ENCODE results near the gene NUP98.

The NUP98 gene

DNA sequence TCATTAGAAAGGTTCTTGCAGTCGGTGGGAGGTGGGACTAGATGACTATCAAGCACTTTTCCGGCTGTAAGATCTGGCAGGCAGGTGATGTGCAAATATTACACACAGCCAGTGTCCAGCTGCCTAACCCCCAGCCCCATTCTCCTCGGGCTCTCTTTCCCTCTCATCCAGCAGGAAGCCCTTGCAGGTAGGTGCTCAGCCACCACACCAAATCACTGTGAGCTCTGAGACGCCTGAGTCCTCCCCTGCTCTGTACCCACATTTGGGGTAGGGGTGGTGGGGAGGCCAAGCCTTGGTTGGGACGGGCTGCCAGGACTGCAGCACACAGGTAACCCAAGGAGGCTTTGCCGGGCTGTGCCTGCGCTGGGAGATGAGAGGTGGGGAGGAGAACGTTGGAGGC is 156.2 kb downstream of the NUP98 start:
- no peak for DNase-seq (ENCODE audit: low read depth)

DNA sequence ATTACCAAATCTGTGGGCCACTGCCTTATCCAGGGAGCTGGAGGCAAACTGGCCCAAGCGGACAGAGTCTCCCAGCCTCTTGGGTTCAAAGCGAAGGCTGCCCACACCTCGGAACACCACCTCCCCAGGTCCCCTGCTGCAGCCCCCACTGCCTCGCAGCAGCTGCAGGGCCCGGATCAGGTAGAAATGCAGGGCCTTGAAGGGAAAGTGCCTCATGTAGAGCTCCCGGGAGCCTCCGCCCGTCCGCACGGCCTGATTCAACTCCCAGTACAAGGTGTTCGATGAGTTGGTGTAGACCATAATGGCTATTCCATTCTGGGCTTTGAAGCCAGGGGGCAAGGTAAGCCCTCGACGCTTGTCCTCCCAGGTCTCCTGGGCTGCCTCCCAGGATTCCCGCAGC is 157.5 kb downstream of the NUP98 start:
- DNase-seq (ENCODE audit: low read depth): no peak

- DNase-seq (ENCODE audit: low read depth): no peak
Measured at GRCh38 chr11:3638513-3638912, 158.8 kb downstream of the NUP98 start.

- DNase-seq (ENCODE audit: low read depth): no peak
Measured at GRCh38 chr11:3637201-3637600, 160.2 kb downstream of the NUP98 start.

- DNase-seq (ENCODE audit: low read depth): no peak
Measured at GRCh38 chr11:3635641-3636375, 161.5 kb downstream of the NUP98 start.

DNA sequence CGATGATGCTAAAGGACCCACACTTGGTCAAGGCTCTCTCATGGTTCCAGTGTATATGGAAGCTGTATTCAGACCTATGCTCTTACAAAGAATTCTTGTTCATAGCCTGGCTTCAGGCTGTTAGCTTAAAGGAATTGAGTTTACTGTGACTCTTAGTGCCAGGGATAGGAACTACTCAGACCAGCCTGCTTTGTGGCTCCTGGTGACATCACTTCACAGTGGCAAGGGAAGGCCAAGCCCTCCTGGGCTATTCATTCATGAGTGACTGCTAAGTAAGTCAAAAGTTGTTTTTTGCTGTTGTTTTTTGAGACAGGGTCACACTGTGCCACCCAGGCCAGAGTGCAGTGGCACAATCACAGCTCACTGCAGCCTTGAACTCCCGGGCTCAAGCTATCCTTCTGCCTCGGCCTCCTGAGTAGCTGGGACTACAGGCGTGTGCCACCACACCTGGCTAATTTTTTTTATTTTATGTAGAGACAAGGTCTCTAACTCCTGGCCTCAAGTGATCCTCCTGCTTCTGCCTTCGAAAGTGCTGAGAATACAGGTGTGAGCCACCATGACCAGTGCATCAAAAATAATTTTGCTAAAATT is 165.2 kb downstream of the NUP98 start:
- DNase-seq (ENCODE audit: low read depth): no peak

- DNase-seq (ENCODE audit: low read depth): no peak
Measured at GRCh38 chr11:3631331-3631730, 166.0 kb downstream of the NUP98 start.

DNA sequence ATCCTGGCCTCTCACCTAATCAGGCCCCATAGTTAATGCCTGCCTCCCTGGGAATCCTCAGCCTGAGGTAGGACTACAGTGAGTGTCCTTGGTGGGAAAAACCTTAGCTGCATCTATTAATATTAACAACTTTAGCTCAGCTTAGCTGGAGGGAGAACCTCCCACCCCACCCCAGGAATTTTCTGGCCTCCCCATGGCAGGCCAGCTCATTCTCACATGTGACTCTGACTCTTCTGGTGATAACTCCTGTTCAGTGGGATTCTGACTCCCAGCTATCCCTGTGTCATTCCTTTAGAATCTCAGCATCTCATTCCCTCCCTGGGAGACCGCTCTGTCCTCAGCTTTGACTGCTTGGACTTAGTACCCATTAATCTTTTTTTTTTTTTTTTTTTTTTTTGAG is 170.1 kb downstream of the NUP98 start:
- DNase-seq (ENCODE audit: low read depth): no peak

DNA sequence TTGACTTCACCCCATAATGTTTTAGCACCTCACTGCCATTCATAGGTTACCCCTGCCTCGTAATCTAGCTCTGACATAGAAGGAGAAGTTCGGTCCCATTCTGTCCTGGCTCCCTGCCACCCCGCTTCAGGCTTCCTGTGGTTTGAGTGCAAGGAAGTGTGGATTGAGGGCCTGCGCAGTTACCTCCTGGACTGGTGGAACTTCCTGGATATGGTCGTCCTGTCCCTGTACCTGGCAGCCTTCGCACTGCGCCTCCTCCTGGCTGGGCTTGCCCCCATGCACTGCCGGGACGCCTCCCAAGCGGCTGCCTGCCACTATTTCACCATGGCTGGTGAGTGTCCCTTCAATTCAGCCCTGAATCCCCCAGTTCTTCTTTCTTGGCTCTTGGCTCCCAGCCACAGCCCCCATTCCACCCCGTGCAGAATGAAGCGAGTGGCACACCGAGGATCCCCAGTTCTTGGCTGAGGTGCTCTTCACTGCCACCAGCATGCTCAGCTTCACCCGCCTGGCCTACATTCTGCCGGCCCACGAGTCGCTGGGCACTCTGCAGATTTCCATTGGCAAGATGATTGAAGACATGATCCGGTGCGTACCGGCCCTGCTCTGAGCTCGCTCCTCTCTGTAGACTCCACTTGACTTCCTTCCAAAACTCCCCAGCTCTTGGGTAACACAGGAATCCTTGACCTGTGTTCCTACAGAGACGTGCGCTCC is 170.9 kb downstream of the NUP98 start:
- DNase-seq (ENCODE audit: low read depth): no peak

Measured in fibroblast of gingiva (primary cell).